ENCODE results near the gene SORCS3.

The SORCS3 gene

DNA sequence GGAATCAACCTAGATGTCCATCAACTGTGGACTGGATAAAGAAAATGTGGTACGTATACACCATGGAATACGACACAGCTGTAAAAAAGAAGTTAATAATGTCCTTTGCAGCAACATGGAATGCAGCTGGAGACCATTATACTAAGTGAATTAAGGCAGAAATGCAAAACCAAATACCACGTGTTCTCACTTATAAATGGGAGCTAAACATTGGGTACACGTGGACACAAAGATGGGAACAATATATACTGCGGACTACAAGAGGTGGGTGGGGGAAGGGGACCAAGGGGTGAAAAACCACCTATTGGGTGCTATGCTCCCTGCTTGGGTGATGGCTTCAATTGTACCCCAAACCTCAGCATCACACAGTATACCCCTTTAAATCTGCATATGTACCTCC lies 385.5 kb downstream of the SORCS3 start:
- no peak for DNase-seq

DNA sequence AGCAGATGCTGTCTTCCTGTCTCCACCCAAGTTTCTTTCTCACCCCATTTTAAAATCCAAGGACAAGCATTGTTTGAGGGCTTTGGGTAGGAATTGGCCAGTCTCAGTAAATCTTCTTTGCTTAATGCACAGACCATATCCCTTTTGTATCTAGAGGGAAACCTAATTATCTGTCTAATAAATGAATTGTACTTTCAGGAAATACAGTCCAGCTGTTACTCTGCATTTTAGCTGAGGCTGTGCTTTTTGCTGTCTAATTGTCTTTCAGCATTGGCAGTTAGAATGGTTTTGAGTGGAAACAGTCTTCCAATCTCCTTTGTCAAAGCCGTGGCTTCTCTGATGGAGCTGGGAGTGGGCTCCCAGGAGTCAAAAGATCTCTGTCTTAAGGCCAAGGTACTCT lies 388.2 kb downstream of the SORCS3 start:
- no peak for DNase-seq

DNA sequence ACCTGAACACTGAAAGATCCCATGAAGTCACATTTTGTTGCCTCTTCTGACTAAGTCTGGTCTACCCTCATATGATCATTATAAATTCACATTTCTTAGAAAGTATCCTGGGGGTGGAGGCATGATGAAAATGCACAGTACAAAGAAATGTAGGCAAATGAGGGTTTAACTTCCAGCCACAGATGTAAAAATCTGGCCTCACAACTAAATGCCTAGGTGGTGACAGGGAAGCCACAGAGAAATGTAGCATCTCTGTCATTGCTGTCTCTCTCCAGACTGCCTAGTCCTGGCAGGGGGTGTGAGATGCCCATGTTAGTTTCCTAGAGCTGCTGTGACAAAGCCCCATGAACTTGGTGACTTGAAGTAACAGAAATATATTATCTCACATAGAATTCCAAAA lies 395.9 kb downstream of the SORCS3 start:
- DNase-seq, result no peak

DNA sequence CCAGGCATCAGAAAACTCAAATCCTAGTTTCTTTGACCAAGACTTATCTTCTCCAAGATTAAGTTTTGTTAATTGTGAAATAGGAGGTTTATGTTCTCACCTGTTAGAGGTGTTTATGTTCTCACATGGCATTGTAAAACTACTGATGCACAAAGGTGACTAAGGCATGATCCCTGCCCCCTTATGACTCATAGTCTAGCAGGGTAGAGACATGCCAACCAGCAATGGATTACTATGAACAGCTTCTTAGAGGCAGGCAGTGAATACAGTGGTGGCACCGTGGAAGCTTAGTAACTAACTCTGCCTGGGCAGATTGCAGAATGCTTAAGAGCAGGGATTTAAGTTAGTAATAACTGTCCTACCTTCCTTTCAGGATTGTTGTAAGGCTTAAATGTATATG lies 400.9 kb downstream of the SORCS3 start:
- no peak for DNase-seq

DNA sequence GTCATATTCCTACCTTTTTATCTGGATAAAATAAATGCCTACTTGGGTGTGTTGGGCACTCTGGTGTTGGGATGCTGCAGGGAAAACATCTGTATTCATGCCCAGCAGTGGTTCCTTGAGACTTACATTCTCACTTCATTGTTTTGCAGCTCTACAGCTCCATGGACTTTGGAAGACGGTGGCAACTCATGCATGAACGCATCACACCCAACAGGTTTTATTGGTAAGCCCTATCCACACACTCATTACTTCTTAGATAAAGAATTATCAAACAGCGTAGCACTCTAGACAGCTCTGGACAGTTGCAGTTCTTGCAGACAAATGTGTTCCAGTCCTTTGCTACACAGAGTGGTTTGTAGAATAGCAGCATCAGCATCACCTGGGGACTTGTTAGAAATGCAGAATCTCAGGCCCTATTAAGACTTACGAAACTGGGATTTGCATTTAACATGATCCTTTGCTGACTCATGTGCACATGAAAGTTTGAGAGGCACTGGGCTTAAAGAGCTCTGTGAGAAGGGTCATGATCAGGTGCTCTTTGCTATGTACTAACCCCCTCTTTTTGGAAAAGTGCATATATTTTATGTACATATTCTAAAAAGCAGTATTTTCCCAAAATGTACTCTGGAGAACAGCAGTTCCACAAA lies 401.9 kb downstream of the SORCS3 start:
- no peak for DNase-seq

DNA sequence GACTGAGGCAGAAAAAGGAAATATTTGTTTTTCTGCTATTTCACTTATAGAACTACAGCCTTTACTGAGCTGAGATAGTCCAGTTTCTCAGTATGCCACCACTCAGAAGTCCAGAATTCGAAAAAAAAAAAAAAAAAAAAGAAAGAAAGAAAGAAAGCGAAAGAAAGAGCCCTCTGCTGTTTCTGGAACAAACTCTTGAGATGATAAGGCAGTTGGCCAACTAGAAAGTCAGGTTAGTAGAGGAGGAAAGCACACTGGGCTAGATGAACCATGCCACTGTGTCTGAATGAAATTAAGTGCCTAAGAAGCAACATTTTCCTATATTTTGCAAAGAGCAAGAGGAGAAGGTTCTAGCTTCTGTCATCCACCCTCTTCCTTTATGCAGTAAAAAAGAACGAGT lies 403.8 kb downstream of the SORCS3 start:
- no peak for DNase-seq

DNA sequence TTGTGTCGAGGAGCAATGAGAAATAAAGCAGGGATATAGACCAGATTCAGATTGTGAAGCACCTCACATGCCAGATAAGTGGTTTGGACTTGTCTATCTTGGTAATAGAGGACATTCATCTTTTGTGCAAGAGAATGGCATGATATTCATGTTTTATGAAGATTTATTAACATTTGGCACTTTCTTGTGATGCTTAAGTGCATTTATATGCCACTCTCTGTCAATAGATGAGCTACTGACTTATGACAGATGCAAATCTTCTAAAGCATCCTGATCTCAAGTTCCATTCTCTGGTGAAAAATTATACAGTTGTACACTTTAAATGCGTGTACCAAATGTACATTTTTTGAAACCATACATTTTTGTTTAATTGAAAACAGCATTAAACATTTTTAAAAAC lies 415.3 kb downstream of the SORCS3 start:
- no peak for DNase-seq

DNA sequence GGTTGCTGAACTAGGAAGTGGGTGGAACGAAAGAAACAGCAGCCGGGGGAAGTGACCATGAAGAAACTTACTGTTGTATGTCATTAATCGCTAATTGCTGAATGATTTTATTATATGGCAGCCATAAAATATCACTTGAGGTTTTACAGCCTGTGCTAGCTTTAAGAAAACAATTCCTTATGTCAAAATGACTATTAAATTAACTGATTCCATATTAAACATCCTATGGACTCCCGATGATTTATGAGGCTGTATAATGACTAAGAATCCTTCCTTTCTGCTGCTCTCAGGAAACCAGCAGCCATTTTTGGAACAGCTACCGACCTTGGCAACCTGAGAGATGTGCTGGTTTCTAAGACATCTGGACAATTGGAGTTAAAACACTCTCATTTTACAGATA lies 421.9 kb downstream of the SORCS3 start:
- DNase-seq, result no peak

DNA sequence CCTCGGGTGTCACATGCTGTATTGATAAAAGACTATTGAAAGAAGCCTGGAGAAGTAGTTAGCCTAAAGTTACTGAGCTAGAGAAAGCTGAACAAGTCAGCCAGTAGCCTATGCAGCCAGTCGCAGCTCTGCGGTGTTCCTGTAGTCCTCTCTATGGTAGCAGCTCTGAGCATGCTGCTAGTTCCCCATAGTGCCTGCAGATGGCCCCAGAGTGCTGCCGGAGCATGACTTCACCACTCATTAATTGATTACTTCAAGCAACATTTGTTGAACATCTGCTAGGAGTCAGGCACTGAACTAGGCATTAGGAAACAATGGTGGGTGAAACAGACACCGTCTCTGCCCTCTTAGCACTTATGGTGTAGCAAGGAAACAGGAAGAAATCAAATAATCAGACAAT lies 422.7 kb downstream of the SORCS3 start:
- peak; percentile 37 for DNase-seq

DNA sequence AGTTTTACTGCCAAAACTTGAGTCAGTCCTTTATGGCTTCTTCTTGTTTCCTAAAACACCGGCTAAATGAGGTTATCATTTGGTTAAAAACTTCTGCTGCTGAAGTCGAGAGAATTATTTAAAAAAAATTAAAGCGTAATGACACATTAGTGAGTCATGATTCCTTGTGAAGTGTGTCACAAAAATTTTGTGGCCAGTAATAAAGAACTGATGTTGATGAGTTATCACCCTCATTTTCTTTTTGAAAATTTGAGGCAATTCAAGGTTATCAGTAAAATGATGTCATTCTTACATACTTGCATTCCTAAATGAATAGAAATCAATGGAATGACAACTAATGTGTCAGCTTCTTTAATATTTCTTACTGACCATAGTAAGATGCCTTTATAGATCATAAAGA lies 427.4 kb downstream of the SORCS3 start:
- DNase-seq, result no peak

DNA sequence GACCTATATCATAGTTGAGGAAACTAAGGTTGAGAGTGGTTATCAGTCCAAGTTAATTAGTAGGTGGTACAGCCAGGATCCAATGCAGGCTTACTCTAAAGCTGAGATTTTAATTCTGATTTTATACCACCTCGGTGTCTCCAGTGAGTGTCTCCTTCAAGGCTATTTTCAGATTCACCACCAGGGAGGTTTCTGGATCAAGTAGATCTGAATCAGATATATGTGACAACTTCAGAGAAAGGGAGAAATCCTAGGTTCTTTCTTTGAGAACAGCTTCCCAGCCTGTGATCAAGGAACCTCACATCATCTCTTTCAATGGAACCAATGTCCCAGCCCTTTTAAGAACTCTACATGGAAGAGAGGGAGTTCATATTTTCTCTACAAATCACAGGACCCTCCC lies 429.2 kb downstream of the SORCS3 start:
- no peak for DNase-seq

DNA sequence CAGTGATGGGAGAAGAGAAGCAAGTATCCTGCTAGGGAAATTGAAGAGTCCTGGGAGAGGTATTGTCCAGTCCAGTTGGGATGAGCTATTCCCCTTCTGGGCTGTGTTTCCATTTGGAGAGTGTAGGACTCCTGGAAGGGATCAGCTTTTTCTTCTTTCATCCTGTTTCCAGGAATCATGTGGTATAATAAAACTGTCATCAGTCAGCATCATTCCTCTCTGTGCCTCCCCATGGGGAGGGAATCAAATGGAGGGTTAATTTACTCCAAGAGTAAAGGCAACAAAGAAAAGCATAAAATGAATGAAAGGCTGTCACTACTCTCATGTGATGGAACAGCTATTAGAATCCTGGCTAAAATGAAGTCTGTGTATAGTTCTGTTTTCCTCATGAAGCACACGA lies 429.9 kb downstream of the SORCS3 start:
- DNase-seq, result no peak

DNA sequence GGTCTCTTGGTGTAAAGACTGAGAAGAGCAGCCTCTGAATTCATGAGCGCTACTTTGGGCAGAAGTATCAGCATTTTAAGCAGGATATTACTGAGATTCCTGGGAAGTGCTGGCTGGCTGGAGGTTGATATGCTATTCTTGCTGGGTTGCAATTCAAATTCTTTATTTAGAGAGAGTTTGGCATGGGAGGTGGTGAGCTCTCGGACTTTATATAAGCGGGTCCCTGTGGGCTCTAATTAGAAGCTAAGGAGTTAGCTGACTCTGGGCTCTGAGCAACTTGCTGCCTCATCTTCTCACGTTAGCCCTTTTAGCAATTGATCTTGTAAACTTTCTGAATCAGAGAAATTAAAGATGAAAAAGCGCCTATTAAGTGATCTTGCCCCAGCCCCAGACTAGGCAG lies 430.9 kb downstream of the SORCS3 start:
- DNase-seq, result no peak

DNA sequence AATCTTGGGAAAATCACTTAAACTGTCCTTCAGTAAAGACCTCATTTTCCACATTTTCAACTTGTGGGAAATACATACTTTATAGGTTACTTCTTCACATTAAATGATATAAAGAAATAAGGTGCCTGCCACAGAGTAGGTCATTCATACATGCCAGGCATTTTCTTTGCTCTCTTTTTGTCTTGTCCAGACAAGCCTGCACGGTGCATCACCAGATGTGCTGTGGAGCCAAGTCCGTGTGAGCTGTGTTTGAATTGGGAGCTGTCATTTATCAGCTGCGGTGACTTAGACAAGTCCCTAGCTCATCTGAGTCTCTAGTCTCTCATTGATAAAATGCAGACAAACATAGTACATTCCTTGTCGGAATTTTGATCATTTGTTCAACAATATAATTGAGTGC lies 432.9 kb downstream of the SORCS3 start:
- DNase-seq, result no peak

DNA sequence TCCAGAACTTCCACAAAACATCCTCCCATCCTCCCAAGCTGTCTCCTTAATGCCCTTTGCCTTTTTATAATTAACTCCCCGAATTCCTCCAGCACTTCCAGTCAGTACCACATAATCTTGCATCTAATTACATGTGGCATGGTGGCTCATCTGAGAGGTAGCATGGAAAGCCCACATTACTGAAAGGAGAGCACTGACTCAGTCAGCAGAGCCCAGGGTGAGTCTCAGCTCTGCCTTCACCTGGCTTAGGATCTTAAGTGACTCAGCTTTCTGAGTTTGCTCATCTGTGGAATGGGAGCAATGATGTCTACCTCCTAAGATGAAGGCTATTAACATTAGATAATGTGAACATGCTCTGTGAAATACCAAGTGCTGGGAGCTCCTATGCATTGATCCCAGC lies 433.9 kb downstream of the SORCS3 start:
- no peak for DNase-seq

DNA sequence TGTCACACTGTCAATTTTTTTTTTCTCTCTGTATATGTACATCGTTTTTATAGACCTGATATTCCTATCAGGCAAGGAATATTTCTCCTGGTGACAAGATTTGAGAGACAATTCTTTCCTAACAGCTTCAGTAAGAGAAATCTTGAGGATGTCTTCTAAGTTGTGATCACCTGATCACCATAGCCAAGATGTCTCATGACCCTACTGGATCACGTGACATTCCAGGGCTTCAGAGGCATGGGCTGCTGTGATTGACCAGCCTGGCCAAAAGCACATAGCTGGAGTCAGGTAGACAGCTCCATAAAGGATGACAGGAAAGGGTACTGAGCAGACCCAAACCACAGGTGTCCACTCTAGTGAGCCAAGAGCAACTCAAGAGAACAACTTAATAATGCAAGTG lies 444.9 kb downstream of the SORCS3 start:
- no peak for DNase-seq

DNA sequence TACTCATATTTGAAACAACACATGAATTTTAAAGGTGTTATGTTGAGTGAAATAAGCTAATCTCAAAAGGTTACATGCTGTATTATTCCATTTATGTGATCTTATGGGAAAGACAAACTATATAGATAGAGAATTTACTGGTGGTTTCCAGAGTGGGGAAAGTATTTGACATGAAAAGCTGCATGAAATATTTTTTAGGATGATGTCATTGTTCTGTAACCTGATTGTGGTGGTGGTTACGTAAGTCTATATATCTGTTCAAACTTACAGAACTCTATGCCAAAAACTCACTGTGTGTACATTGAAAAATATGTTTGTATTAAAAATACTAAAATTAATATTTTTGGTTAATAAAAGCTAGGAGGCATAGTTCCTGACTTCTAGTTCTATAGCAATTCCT lies 453.0 kb downstream of the SORCS3 start:
- no peak for DNase-seq

DNA sequence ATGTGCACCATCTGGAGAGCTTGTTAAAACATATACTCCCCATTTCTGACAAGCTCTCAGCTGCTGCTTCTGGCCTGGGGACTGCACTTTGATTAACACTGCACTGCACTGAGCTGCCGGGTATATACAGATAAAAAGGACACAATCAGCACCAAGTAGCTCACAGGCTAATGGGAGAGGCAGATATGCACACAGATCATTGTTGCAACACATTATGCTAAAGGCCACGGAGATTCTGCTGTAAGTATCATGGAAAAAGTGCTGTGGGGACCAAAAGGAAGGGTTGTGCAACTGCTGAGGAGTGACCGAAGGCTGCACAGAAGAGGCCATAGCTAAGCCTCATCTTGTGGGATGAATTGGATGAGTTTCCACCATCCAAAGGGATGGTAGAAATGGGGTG lies 455.2 kb downstream of the SORCS3 start:
- DNase-seq, result no peak

DNA sequence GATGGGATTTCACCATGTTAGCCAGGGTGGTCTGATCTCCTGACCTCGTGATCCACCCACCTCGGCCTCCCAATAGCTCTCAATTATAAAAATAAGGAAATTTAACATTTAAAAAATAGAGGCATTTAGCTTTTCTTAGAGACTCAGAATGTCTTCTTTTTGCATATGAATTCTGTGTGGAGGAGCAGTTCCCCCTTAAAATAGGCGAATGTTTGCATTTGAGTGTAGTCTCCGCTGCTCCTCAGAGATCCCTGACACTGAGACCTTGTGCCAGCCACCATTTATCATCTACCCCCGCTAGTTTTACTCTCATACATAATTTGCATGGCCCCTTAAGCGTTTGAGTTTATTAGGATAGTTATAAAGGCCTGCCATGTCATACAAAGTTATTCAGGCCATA lies 461.9 kb downstream of the SORCS3 start:
- DNase-seq, result no peak

DNA sequence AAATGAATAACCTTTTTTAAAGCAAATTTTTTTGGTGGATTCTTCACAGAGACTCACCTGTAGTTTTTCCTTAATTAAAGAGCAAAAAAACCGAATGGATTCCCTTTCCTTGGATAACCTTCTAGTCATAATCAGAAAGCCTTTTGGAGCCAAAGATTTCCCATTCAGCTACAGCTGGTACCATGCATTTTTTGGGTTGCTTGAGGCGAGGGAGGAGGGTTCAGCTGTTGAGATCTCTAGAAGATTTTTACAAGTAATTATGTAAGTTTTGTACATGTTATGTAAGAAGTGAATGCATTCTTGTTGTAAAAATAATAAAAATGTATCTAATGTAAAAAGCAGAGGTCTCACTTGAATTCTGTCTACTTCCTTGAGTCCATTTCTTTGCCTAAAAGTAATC lies 463.2 kb downstream of the SORCS3 start:
- DNase-seq, result no peak

DNA sequence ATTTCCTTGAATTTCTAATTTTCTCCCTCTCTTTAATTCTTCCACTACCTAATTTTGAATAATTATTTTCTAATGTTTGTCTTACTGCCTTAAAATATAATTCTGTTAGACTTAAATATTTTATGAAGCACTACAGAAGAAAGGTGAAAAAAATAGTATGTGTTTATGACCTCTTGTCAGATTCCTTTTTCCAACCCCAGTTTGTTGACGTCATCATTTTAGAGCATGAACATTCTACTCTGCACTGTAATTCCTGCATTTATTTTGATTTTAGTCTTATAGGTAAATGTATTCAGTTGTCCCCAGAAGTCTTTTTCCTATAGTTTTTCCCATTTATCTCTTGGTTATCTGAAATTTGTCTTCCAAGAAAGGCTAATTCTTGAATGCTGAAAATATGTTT lies 468.1 kb downstream of the SORCS3 start:
- no peak for DNase-seq

DNA sequence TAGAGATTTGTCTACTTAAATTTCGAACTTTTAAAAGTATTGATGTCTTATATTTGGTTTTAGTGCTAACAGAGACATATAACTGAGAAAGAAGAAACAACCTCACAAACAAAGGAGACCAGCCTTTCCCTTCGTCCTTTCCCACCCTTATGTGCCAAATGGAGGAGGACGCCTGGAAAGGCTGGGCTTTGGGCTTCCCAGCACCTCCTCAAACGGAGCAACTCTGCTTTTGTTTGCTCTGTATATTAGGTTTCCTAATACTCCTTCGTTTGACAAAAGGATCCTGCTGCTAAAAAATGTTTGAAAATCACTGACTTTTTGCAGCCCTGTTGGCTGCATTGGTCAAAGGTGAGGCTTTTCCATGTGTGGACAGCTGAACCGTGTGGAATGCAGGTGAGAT lies 471.8 kb downstream of the SORCS3 start:
- DNase-seq, result no peak

DNA sequence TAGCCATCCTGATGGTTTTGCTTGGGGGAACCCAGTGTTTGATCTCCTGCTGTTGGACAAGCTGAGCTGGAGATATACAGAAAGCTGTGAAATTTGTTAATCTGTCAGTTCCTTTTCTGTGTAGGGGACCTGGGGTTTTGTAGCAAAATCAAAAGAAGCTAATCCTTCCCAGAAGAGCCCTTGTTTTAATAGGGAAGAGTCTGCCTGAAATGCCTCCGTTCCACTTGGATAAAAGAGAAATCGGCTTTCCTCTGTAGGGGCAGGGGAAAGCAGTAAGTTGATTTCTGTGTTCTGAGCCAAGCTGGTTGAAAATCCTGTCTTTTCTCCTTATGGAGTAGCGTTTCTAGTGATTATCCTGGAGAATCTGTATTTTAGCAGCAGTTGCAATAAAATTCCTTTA lies 472.6 kb downstream of the SORCS3 start:
- no peak for DNase-seq

DNA sequence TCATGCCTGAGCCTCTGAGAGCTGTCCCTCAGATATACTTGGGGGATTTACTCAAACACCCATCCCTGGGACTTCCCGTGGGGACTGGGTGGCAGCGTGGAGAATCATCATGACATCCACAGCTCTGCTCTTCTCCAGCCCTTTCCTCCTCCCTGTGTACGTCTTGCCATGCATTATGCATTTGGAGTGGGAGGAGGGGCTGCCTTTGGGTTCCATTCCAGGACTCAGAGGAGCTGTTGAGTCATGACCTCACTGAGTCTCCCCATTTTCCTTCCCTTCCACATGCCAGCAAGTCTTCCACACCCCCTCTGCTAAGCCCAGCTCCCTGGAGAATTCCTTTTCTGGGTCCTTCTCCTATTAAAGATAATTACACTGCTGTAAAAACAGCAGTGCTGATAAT lies 480.7 kb downstream of the SORCS3 start:
- DNase-seq, result no peak

DNA sequence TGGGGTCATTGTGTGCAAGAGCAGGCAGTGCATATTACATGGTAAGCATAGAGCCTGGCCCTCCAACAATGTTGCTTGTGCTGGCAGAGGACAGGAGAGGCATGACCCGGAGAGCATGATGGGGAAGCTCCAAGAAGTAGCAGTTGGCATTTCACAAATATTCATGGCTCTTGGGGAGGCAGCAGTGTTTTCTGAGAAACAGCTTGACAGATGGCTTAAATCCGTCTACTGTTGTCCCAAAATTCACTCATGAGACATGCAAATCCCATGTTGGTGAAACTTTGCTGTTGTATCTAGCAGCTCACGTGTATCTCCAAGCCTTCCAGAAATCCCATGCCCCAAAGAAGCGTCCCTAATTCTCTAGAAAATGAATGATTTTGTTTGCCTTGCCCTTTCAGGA lies 487.0 kb downstream of the SORCS3 start:
- DNase-seq, result no peak

DNA sequence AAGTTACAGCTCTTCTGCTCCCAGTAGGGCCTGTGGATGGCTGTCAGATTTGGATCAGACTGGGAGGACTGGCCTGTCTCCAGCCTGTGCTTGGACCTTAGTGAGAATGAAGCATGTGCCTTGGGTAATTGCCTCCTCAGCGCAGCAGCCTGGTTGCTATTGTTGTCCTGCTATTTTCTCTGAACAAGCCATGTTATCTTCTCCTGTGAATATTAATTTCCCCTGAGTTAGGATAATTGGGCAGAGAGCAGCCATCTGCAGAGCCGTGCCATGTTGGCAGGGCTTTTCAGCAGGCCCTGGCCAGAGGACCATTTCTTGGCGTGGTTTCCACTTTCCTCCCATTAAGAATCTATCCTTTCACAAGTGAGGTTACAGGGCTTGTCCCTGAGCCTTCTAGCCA lies 497.3 kb downstream of the SORCS3 start:
- no peak for DNase-seq

Data from hematopoietic multipotent progenitor cell treated with erythropoietin and hydrocortisone succinate and interleukin-3 and kit ligand, for 6 days (in vitro differentiated cells).